ENCODE measurements around the gene PLEKHG4B.

- TF ChIP-seq CTCF (IDR thresholded peaks at IDR 0.05; ENCODE audit: low read length): no peak
- TF ChIP-seq EZH2phosphoT487 (IDR thresholded peaks at IDR 0.05; ENCODE audit: low read length): no peak
- TF ChIP-seq EZH2 (optimal IDR thresholded peaks at IDR 0.05; ENCODE audit: low read depth, low read length): no peak
Observed at GRCh38 chr5:172421-172820, 80.5 kb downstream of the PLEKHG4B start.

All from MM.1S (cell line).